H9 (cell line): ENCODE measurements around the gene TAOK2. TPM values are rescaled to one million over a fixed set of nuclear protein-coding genes. Genes with fewer than 3 reads are reported as not detected.
A peak's percentile ranks its signal among the peaks of the same experiment; 100 is the strongest.

ENCODE experiments used
- DNase-seq: peaks from one replicate; pipeline ENCODE4 v3.0.0-alpha.2; 2017
- H2AFZ ChIP-seq: one replicate; pipeline ENCODE4 v1.6.1; 2013; ENCODE audit warnings: mild to moderate bottlenecking, low read length, control low read depth, moderate library complexity
- H2AK5ac ChIP-seq: 2 replicates; pipeline ENCODE4 v1.6.1; 2013; ENCODE audit warnings: low read length, control low read depth, mixed read lengths; ENCODE audit not compliant: insufficient read length
- H2BK120ac ChIP-seq: one replicate; pipeline ENCODE4 v1.6.1; 2013; ENCODE audit warnings: low read depth, mild to moderate bottlenecking, low read length, control low read depth, inconsistent platforms; ENCODE audit not compliant: poor library complexity, severe bottlenecking
- H2BK12ac ChIP-seq: 2 replicates; pipeline ENCODE4 v1.6.1; 2013; ENCODE audit warnings: low read length, control low read depth, mixed read lengths, low read depth; ENCODE audit not compliant: insufficient read length
- H2BK15ac ChIP-seq: 2 replicates; pipeline ENCODE4 v1.6.1; 2013; ENCODE audit warnings: low read depth, low read length, control low read depth
- H2BK20ac ChIP-seq: one replicate; pipeline ENCODE4 v1.6.1; 2013; ENCODE audit warnings: low read depth, mild to moderate bottlenecking, low read length, control low read depth, inconsistent platforms; ENCODE audit not compliant: poor library complexity, severe bottlenecking
- H2BK5ac ChIP-seq: 2 replicates; pipeline ENCODE4 v1.6.1; 2013; ENCODE audit warnings: low read length, control low read depth, mixed read lengths; ENCODE audit not compliant: insufficient read length
- H3K14ac ChIP-seq: 2 replicates; pipeline ENCODE4 v1.6.1; 2013; ENCODE audit warnings: low read length, control low read depth; ENCODE audit not compliant: insufficient read depth
- H3K18ac ChIP-seq: 2 replicates; pipeline ENCODE4 v1.6.1; 2013; ENCODE audit warnings: low read depth, mild to moderate bottlenecking, mixed read lengths, low read length, control low read depth; ENCODE audit not compliant: insufficient read length
- H3K23ac ChIP-seq: 2 replicates; pipeline ENCODE4 v1.6.1; 2013; ENCODE audit warnings: low read length, control low read depth, mixed read lengths, low read depth; ENCODE audit not compliant: insufficient read length
- H3K23me2 ChIP-seq: 2 replicates; pipeline ENCODE4 v1.6.1; 2013; ENCODE audit warnings: low read depth, mild to moderate bottlenecking, mixed read lengths, low read length, control low read depth; ENCODE audit not compliant: insufficient read length, poor library complexity, severe bottlenecking
- H3K27ac ChIP-seq: 2 replicates; pipeline ENCODE4 v1.5.1; 2013; ENCODE audit warnings: low read length, control low read depth, mixed read lengths, low read depth; ENCODE audit not compliant: insufficient read length
- H3K27me3 ChIP-seq: 2 replicates; pipeline ENCODE4 v1.6.1; 2013; ENCODE audit warnings: low read length, control low read depth, inconsistent platforms; ENCODE audit not compliant: insufficient read depth
- H3K4ac ChIP-seq: 2 replicates; pipeline ENCODE4 v1.6.1; 2013; ENCODE audit warnings: low read depth, mild to moderate bottlenecking, control low read depth, inconsistent platforms, low read length, moderate library complexity
- H3K4me1 ChIP-seq: 2 replicates; pipeline ENCODE4 v1.6.1; 2013; ENCODE audit warnings: low read length, control low read depth, inconsistent platforms; ENCODE audit not compliant: insufficient read depth
- H3K4me2 ChIP-seq: 2 replicates; pipeline ENCODE4 v1.6.1; 2013; ENCODE audit warnings: low read length, control low read depth, mixed read lengths; ENCODE audit not compliant: insufficient read length, insufficient read depth
- H3K56ac ChIP-seq: 2 replicates; pipeline ENCODE4 v1.6.1; 2013; ENCODE audit warnings: low read depth, mild to moderate bottlenecking, mixed read lengths, low read length, control low read depth; ENCODE audit not compliant: insufficient read length
- H3K79me1 ChIP-seq: 2 replicates; pipeline ENCODE4 v1.6.1; 2013; ENCODE audit warnings: low read depth, mild to moderate bottlenecking, moderate library complexity, low read length, control low read depth, inconsistent platforms; ENCODE audit not compliant: insufficient read depth, poor library complexity, severe bottlenecking
- H3K79me2 ChIP-seq: 2 replicates; pipeline ENCODE4 v1.6.1; 2013; ENCODE audit warnings: low read length, control low read depth, inconsistent platforms; ENCODE audit not compliant: insufficient read depth
- H3K9ac ChIP-seq: 2 replicates; pipeline ENCODE4 v1.6.1; 2013; ENCODE audit warnings: low read length, control low read depth, mixed read lengths; ENCODE audit not compliant: insufficient read length; ENCODE audit errors: extremely low read depth
- H3K9me3 ChIP-seq: one replicate; pipeline ENCODE4 v1.6.1; 2013; ENCODE audit warnings: low read depth, low read length, inconsistent platforms; ENCODE audit not compliant: control insufficient read depth
- H3T11ph ChIP-seq: one replicate; pipeline ENCODE4 v1.6.1; 2013; ENCODE audit warnings: mild to moderate bottlenecking, low read length, control low read depth, inconsistent platforms
- H4K20me1 ChIP-seq: one replicate; pipeline ENCODE4 v1.6.1; 2013; ENCODE audit not compliant: control insufficient read depth, insufficient read length, insufficient read depth
- H4K5ac ChIP-seq: 2 replicates; pipeline ENCODE4 v1.6.1; 2013; ENCODE audit warnings: low read depth, mild to moderate bottlenecking, mixed read lengths, low read length, control low read depth; ENCODE audit not compliant: insufficient read length
- H4K8ac ChIP-seq: replicated peaks from 2 replicates; pipeline ENCODE4 v1.6.1; 2013; ENCODE audit warnings: low read length, control low read depth, mixed read lengths, low read depth; ENCODE audit not compliant: insufficient read length
- H4K91ac ChIP-seq: 2 replicates; pipeline ENCODE4 v1.6.1; 2013; ENCODE audit warnings: low read depth, mild to moderate bottlenecking, moderate library complexity, mixed read lengths, low read length, control low read depth; ENCODE audit not compliant: insufficient read length
- H3K27ac Mint-ChIP-seq, 3 experiments: 2 replicates in 2 of 3; 3 replicates in 1 of 3; pipeline ENCODE4 v1.8.0; 2020 to 2021; ENCODE audit warnings: mixed read lengths in 3 of 3, mild to moderate bottlenecking in 1 of 3, moderate library complexity in 1 of 3
- H3K27me3 Mint-ChIP-seq: 2 replicates; pipeline ENCODE4 v1.8.0; 2021; ENCODE audit warnings: low read depth, mild to moderate bottlenecking, moderate library complexity, mixed read lengths
- H3K36me3 Mint-ChIP-seq, 3 experiments: 2 replicates in 2 of 3; 3 replicates in 1 of 3; pipeline ENCODE4 v1.8.0; 2020 to 2021; ENCODE audit warnings: low read depth in 3 of 3, mixed read lengths in 3 of 3; ENCODE audit not compliant: insufficient read depth in 1 of 3
- H3K4me1 Mint-ChIP-seq, 2 experiments: 2 replicates each; pipeline ENCODE4 v1.8.0; 2020; ENCODE audit warnings: mixed read lengths in 2 of 2
- H3K4me3 Mint-ChIP-seq, 2 experiments: 2 replicates in 1 of 2; 3 replicates in 1 of 2; pipeline ENCODE4 v1.8.0; 2020 to 2021; ENCODE audit warnings: mild to moderate bottlenecking in 2 of 2, mixed read lengths in 2 of 2, moderate library complexity in 1 of 2
- H3K9me3 Mint-ChIP-seq, 2 experiments: 2 replicates in 1 of 2; 3 replicates in 1 of 2; pipeline ENCODE4 v1.8.0; 2020; ENCODE audit warnings: mild to moderate bottlenecking in 2 of 2, mixed read lengths in 2 of 2, moderate library complexity in 1 of 2
- WGBS: extraction: QIAGEN DNeasy Blood & Tissue Kit; methylation state at CpG from one replicate; pipeline ENCODE4 v1.1.7; 2013; ENCODE audit warnings: missing lambda C conversion rate, low lambda C conversion rate, mixed read lengths; ENCODE audit not compliant: insufficient read length; ENCODE audit errors: extremely low coverage; 5-methylcytosine and 5-hydroxymethylcytosine counted together
- total RNA-seq: library from RNA; stranded (reverse); gene quantifications from 2 replicates; pipeline ENCODE4 v1.2.1, GENCODE V29; 2021
- TF ChIP-seq, protein P1 (sequence below): fragments of 200-600 bp; sonication (generic); conservative IDR thresholded peaks from 3 replicates; pipeline ENCODE4 v1.8.0; 2021; ENCODE audit warnings: antibody characterized with exemption, mild to moderate bottlenecking

The TAOK2 gene
- total RNA-seq, 1 experiment from 2014 or later: 43.9 TPM

DNA sequence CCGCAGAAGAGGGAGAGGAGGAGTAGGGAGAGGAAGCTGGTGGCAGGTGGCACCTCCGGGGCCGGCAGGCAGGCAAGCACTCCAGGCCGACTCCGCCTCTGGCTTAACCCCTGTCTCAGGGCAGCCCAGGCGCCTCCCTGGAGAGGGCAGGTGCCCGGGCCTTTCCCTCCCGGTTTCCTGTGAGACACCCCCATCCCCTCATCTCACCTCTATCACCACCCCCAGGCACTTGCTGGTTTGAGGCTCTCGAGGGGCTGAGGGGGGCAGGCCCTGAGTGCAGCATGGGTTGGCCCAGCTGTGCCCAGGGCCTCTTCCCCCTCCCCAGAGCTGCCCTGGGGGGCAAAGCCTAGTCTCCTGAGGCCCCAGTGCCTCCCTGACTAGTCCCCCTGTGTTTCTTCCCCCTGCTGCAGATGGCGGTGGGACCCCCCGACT is 31.2 kb downstream of the TAOK2 start:
- TF ChIP-seq, protein P1, sequence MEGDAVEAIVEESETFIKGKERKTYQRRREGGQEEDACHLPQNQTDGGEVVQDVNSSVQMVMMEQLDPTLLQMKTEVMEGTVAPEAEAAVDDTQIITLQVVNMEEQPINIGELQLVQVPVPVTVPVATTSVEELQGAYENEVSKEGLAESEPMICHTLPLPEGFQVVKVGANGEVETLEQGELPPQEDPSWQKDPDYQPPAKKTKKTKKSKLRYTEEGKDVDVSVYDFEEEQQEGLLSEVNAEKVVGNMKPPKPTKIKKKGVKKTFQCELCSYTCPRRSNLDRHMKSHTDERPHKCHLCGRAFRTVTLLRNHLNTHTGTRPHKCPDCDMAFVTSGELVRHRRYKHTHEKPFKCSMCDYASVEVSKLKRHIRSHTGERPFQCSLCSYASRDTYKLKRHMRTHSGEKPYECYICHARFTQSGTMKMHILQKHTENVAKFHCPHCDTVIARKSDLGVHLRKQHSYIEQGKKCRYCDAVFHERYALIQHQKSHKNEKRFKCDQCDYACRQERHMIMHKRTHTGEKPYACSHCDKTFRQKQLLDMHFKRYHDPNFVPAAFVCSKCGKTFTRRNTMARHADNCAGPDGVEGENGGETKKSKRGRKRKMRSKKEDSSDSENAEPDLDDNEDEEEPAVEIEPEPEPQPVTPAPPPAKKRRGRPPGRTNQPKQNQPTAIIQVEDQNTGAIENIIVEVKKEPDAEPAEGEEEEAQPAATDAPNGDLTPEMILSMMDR: no peak
- Histone ChIP-seq H3K4ac (no peak overlapping the region), H3K9ac (no peak overlapping the region), H3K56ac (no peak overlapping the region), H3K14ac (no peak overlapping the region; the same call in 1 of the 2 replicates), H2AFZ (no peak overlapping the region), H4K91ac (no peak overlapping the region), H4K8ac (no peak overlapping the region), H3T11ph (no peak overlapping the region), H3K27ac (no peak overlapping the region), H2BK20ac (no peak overlapping the region), H3K18ac (no peak overlapping the region), H3K27me3 (no peaks in the 10 kb centered on the region), H2BK12ac (no peak overlapping the region), H4K5ac (no peak overlapping the region), H3K23me2 (peaks cover 5% of the 10 kb centered on the region), H3K23ac (no peak overlapping the region), H3K4me2 (no peak overlapping the region), H2BK15ac (no peak overlapping the region), H3K4me1 (peaks cover 2% of the 10 kb centered on the region; the same call in 1 of the 2 replicates), H2BK5ac (no peak overlapping the region), H2BK120ac (no peak overlapping the region), H3K79me1 (no peaks in the 10 kb centered on the region), H3K9me3 (no peaks in the 10 kb centered on the region), H3K79me2 (no peaks in the 10 kb centered on the region), H4K20me1 (no peaks in the 10 kb centered on the region), H2AK5ac (no peak overlapping the region)
- Mint-ChIP-seq H3K4me3 (no peak overlapping the region), H3K27me3 (peaks cover 16% of the 10 kb centered on the region), H3K36me3 (peaks cover 16 to 32% (median 24%) of the 10 kb centered on the region in 3 experiments), H3K9me3 (no peaks in the 10 kb centered on the region; a peak in 1 of 5 replicates), H3K27ac (peak overlapping the region in 1 of 3 experiments; percentile 80; a peak in 1 of 7 replicates), H3K4me1 (peaks cover 0 to 24% of the 10 kb centered on the region in 2 experiments; a peak in 2 of 4 replicates)
- DNase-seq: no peak
- WGBS: no CpG with 5 or more reads among the region's 11 CpGs
